Pancreas (tissue), 10 donors: Measurements from ENCODE around the gene GALNT5. TPM values are rescaled to one million over a fixed set of nuclear protein-coding genes. Genes with fewer than 3 reads are reported as not detected.

ENCODE experiments used
- ATAC-seq, 4 donors: fragments of 200-7000 bp; cut with Tn5 transposase; one replicate each; pipeline versions ENCODE4 v1.8.0 to v1.9.1; 2020; ENCODE audit warnings: mild to moderate bottlenecking in 4 of 4, moderate library complexity in 4 of 4
- DNase-seq, 6 donors: peaks; one replicate each; pipeline ENCODE4 v3.0.0-alpha.2; 2020
- FAIRE-seq: peaks from 2 replicates; lab custom pipeline; 2012; peaks lifted over from hg19 to GRCh38; lab: Jason Lieb, UNC
- H3K27ac ChIP-seq, 4 donors: fragments of 200-600 bp; sonication (generic); 1 replicate in 3 of 4; 2 replicates in 1 of 4; pipeline versions ENCODE4 v1.5.0 to v1.8.0; 2020
- H3K27me3 ChIP-seq, 4 donors: fragments of 200-600 bp; one replicate each; pipeline ENCODE4 v1.8.0; 2021
- H3K36me3 ChIP-seq, 3 donors: fragments of 200-600 bp; sonication (generic) in 1 of 3; one replicate each; pipeline versions ENCODE4 v1.5.0 to v1.8.0; 2020 to 2021
- H3K4me1 ChIP-seq, 3 donors: fragments of 200-600 bp; one replicate each; pipeline ENCODE4 v1.8.0; 2021
- H3K4me3 ChIP-seq, 4 donors: fragments of 200-600 bp; sonication (generic) in 2 of 4; one replicate each; pipeline versions ENCODE4 v1.5.0 to v1.8.0; 2020 to 2021
- H3K9me3 ChIP-seq, 4 donors: fragments of 200-600 bp; one replicate each; pipeline ENCODE4 v1.8.0; 2021
- WGBS, 2 donors: extraction: QIAGEN DNeasy Blood & Tissue Kit; methylation state at CpG; one replicate each; pipeline ENCODE4 v1.1.7; 2013; 5-methylcytosine and 5-hydroxymethylcytosine counted together
- intact Hi-C, 3 donors: fragments of 100-400 bp; cut with DNase I; formaldehyde crosslinking; loops; one replicate each; pipeline versions ENCODE4 v1.11.1 to v1.14.2; 2022
- polyA plus RNA-seq, 2 donors: library from polyadenylated mRNA; stranded (reverse); fragments of 200-250 nt; gene quantifications; one replicate each; pipeline ENCODE4 v1.2.3, GENCODE V29; 2013
- total RNA-seq, 6 donors: library from RNA; stranded (reverse); fragmentation: NEBNext Ultra II Directional in 4 of 6; extraction: Animal tissue kit (Norgen Biotek cat#: 25700) in 4 of 6; gene quantifications; one replicate each; pipeline versions ENCODE4 v1.2.1 to v1.2.4, GENCODE V29; 2021 to 2023
- TF ChIP-seq, protein P1 (sequence below), 4 donors: fragments of 200-600 bp; sonication (generic) in 3 of 4; IDR thresholded peaks; one replicate each; pipeline versions ENCODE4 v1.5.0 to v1.8.0; 2021; ENCODE audit warnings: antibody characterized with exemption in 4 of 4
- donor health status: healthy with polysubstance abuse.
- donor health status: DM: no; HTN: no; CAD: no; lungs with moderate emphysema.
- donor health status: DM: no; HTN: no; CAD: no.
- donor health status: control.
- donor health status: control.
- donor health status: Bipolar disorder and iron deficiency.
- donor health status: DM: yes; HTN: yes; CAD: no.
- donor health status: DM: no; HTN: no; CAD: no.
- donor health status: DM: no; HTN: no; CAD: no.
- donor health status: DM: yes; HTN: yes; CAD: no.

GALNT5 gene
- total and polyA plus RNA-seq, 8 donors: 0.08 to 0.60 (median 0.16) TPM; not detected in 2

DNA sequence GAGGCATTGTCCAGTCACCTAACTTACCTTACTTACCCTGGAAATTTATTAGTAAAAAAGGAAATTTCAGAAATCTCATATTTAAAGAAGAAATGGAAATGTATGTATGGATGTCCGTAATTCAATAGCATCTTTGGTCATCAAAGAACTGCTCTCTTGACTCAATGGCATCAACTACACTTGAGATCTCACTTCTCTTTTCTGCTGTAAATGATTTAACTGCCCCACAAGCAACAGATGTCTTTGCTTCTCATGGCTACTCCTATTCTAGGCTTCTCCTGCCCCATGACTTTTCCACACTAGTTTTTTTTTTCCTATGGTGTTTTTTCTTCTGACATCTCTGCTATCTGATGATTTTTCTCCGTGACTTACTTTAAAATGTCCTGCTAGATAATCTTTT is 102.1 kb downstream of the GALNT5 start:
- no peak for FAIRE-seq
- 86 to 89% methylated on average over 2 of the region's 2 CpGs for WGBS, 2 donors
- no peak for DNase-seq
- Histone ChIP-seq H3K36me3 (no peaks in the 10 kb centered on the region), H3K4me3 (no peak overlapping the region), H3K27me3 (no peaks in the 10 kb centered on the region), H3K4me1 (no peaks in the 10 kb centered on the region), H3K27ac (no peak overlapping the region), H3K9me3 (no peaks in the 10 kb centered on the region)
- TF ChIP-seq, protein P1, sequence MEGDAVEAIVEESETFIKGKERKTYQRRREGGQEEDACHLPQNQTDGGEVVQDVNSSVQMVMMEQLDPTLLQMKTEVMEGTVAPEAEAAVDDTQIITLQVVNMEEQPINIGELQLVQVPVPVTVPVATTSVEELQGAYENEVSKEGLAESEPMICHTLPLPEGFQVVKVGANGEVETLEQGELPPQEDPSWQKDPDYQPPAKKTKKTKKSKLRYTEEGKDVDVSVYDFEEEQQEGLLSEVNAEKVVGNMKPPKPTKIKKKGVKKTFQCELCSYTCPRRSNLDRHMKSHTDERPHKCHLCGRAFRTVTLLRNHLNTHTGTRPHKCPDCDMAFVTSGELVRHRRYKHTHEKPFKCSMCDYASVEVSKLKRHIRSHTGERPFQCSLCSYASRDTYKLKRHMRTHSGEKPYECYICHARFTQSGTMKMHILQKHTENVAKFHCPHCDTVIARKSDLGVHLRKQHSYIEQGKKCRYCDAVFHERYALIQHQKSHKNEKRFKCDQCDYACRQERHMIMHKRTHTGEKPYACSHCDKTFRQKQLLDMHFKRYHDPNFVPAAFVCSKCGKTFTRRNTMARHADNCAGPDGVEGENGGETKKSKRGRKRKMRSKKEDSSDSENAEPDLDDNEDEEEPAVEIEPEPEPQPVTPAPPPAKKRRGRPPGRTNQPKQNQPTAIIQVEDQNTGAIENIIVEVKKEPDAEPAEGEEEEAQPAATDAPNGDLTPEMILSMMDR (IDR thresholded peaks at IDR 0.05): no peak
- intact Hi-C loops: no loop called here
- ATAC-seq: no peak

DNA sequence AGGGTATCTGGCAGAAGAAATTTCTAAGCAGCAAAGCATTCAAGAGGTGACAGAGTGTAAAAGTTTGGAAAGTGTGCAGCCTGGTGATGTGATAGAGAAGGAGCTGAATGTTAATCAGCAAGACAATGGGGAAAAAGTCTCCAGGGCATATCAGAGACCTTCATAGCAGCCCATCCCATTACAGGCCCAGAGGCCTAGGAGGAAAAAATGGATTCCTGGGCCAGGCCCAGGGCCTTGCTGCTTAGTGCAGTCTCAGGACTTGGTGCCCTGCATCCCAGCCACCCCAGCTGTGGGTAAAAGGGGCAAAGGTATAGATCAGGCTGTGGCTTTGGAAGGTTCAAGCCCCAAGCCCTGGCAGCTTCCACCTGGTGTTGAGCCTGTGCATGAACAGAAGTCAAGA is 104.0 kb downstream of the GALNT5 start:
- FAIRE-seq: no peak
- H3K27me3 ChIP-seq: no peaks in the 10 kb centered on the region
- no peak overlapping the region for H3K27ac ChIP-seq
- intact Hi-C loops: no loop called here
- no peak overlapping the region for H3K4me3 ChIP-seq
- DNase-seq: no peak
- no peak for ATAC-seq
- no peaks in the 10 kb centered on the region for H3K4me1 ChIP-seq
- TF ChIP-seq, protein P1 (IDR thresholded peaks at IDR 0.05): no peak
- H3K9me3 ChIP-seq: no peaks in the 10 kb centered on the region
- H3K36me3 ChIP-seq: no peaks in the 10 kb centered on the region

DNA sequence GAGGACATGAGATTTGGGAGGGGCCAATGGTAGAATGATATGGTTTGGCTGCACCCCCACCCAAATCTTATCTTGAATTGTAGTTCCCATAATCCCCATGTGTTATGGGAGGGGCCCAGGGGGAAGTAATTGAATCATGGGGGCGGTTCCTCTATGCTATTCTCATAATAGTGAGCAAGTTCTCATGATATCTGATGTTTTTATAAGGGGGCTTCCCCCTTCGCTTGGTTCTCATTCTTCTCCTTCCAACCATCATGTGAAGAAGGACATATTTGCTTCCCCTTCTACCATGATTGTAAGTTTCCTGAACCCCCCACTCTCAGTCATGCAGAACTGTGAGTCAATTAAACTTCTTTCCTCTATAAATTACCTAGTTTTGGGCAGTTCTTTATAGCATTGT is 105.1 kb downstream of the GALNT5 start:
- no peaks in the 10 kb centered on the region for H3K4me1 ChIP-seq
- no peaks in the 10 kb centered on the region for H3K9me3 ChIP-seq
- intact Hi-C loops: no loop called here
- no peak overlapping the region for H3K4me3 ChIP-seq
- FAIRE-seq: no peak
- no peak overlapping the region for H3K27ac ChIP-seq
- H3K36me3 ChIP-seq: no peaks in the 10 kb centered on the region
- no peak for ATAC-seq
- 91 to 92% methylated on average over 2 of the region's 2 CpGs for WGBS, 2 donors
- no peak for DNase-seq
- TF ChIP-seq, protein P1 (IDR thresholded peaks at IDR 0.05): no peak
- no peaks in the 10 kb centered on the region for H3K27me3 ChIP-seq

DNA sequence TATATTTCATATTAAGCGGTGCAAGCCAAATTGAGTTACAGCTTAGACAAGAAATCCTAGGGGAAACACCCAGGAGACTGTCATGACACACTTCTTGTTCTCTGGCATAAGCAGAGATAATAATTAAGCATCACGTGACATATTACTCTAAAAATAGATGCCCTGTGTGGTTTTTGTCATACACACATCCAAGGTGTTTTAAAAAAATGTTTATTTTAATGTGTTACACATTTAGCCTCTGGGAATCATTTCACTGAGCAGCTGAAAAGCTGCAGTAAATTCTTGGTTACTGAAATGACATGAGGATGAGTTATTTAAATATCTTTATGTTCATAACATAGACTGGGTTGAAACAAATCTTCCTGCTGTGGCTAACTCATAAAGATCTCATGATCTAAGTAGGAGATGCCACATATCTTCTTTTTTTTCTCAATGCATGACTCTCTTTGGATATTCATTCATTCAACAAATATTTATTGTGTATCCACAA is 106.2 kb downstream of the GALNT5 start:
- H3K27ac ChIP-seq: no peak overlapping the region
- H3K9me3 ChIP-seq: no peaks in the 10 kb centered on the region
- no peak overlapping the region for H3K4me3 ChIP-seq
- no peaks in the 10 kb centered on the region for H3K36me3 ChIP-seq
- 57 to 58% methylated on average over 2 of the region's 2 CpGs for WGBS, 2 donors
- FAIRE-seq (no peak), DNase-seq (no peak), ATAC-seq (peak in 2 of 4 donors; percentile 17 to 43)
- no peaks in the 10 kb centered on the region for H3K27me3 ChIP-seq
- H3K4me1 ChIP-seq: no peaks in the 10 kb centered on the region
- intact Hi-C loops: no loop called here
- TF ChIP-seq, protein P1 (IDR thresholded peaks at IDR 0.05): no peak

Other genes with a start within 250 kb of the GALNT5 start
- under 1 TPM in 3 of 6 donors, not detected in 3; 0.06 to 0.16 (median 0.14) TPM for gene ERMN, start 68.1 kb downstream of the GALNT5 start, total RNA-seq
- gene ERMN, start 68.1 kb downstream of the GALNT5 start, polyA plus RNA-seq: under 1 TPM; 0.15 to 0.54 TPM
- gene CYTIP, start 186.4 kb downstream of the GALNT5 start, total RNA-seq: 1 to 10 TPM; 1.2 to 6.4 (median 4.1) TPM
- under 1 TPM; 0.47 to 0.68 TPM for gene CYTIP, start 186.4 kb downstream of the GALNT5 start, polyA plus RNA-seq